ENCODE results near the gene NEUROD2. TPM values are rescaled to one million over a fixed set of nuclear protein-coding genes. Genes with fewer than 3 reads are reported as not detected.

NEUROD2 gene
- polyA plus RNA-seq, 1 donor = 0.01 TPM

DNA sequence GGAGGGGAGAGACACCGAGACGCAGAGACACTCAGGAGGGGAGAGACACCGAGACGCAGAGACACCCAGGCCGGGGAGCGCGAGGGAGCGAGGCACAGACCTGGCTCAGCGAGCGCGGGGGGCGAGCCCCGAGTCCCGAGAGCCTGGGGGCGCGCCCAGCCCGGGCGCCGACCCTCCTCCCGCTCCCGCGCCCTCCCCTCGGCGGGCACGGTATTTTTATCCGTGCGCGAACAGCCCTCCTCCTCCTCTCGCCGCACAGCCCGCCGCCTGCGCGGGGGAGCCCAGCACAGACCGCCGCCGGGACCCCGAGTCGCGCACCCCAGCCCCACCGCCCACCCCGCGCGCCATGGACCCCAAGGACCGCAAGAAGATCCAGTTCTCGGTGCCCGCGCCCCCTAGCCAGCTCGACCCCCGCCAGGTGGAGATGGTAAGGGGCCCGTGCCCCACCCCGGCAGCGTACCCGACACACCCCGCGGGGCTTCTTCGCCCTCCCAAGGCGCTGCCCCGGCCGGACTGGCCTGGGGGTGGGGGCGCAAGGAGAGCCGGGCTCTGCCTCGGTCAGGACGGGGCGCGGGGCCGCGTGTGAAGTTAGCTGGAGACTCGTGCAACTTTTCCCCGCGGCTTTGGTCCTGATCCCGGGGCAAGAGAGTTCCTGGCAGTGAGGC is 19.5 kb upstream of the NEUROD2 start:
- Histone ChIP-seq H3K36me3 (ENCODE audit: control insufficient read depth, insufficient read depth, low read length) (no peaks in the 10 kb centered on the region), H3K4me1 (ENCODE audit: control insufficient read depth, insufficient read depth, low read length) (peaks cover 39% of the 10 kb centered on the region), H3K9me3 (ENCODE audit: control insufficient read depth, low read depth, low read length) (no peaks in the 10 kb centered on the region), H3K4me3 (ENCODE audit: low read length) (peak overlapping the region; percentile 51), H3K27ac (ENCODE audit: low read length) (peak overlapping the region; percentile 74), H3K27me3 (ENCODE audit: control insufficient read depth, insufficient read depth, low read length) (peaks cover 16% of the 10 kb centered on the region)
- no peak for DNase-seq
- WGBS (ENCODE audit: insufficient coverage, low lambda C conversion rate) = no CpG with 5 or more reads among the region's 72 CpGs

DNA sequence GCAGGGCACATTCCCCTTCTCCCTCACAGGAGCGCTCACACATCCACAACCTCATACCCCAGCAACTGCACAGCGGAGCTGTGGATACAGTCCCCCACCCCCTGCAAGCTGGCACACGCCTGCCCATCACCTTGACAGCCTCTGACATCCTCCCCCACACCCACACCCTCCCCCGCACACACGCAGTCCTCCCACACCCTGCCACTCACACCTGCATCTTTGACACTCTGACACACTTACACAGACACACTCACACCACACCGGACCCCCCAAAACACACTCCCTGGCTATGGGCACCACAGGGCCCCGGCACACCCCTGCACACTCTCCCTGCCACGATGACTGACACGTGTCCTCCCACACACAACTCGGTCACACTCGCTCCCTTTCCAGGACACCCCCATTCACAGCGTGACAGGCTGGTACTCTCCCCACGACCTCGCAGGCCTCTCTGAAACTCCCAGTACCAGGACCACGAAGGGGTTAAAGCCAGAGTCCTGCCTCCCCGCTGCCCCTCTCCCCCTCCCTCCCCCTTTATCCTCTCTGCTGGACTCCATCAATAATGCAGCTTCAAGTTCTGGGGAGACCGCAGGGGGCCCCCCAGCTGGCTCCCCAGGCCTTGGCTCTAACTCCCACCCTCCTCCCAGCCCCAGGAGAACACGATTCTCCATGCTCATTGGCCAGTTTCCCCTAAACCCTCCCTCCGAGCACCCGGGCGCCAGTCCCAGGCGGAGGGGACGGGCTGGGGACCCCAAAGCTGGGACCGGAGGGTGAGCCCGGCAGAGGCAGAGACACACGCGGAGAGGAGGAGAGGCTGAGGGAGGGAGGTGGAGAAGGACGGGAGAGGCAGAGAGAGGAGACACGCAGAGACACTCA is 18.7 kb upstream of the NEUROD2 start, which contains the start of gene PPP1R1B:
TSS of gene PPP1R1B (plus strand) at position 782 of the 876 bp plus-strand sequence. CDS start 441 bp downstream, outside the sequence.
- no peak for DNase-seq
- no peaks in the 10 kb centered on the region for H3K9me3 ChIP-seq (ENCODE audit: control insufficient read depth, low read depth, low read length)
- no CpG with 5 or more reads among the region's 29 CpGs for WGBS (ENCODE audit: insufficient coverage, low lambda C conversion rate)
- H3K27ac ChIP-seq (ENCODE audit: low read length) = peak within 1 kb of the TSS; percentile 74
- H3K27me3 ChIP-seq (ENCODE audit: control insufficient read depth, insufficient read depth, low read length) = peaks cover 16% of the 10 kb centered on the region
- H3K36me3 ChIP-seq (ENCODE audit: control insufficient read depth, insufficient read depth, low read length) = no peaks in the 10 kb centered on the region
- peak within 1 kb of the TSS; percentile 51 for H3K4me3 ChIP-seq (ENCODE audit: low read length)
- H3K4me1 ChIP-seq (ENCODE audit: control insufficient read depth, insufficient read depth, low read length) = peaks cover 32% of the 10 kb centered on the region

DNA sequence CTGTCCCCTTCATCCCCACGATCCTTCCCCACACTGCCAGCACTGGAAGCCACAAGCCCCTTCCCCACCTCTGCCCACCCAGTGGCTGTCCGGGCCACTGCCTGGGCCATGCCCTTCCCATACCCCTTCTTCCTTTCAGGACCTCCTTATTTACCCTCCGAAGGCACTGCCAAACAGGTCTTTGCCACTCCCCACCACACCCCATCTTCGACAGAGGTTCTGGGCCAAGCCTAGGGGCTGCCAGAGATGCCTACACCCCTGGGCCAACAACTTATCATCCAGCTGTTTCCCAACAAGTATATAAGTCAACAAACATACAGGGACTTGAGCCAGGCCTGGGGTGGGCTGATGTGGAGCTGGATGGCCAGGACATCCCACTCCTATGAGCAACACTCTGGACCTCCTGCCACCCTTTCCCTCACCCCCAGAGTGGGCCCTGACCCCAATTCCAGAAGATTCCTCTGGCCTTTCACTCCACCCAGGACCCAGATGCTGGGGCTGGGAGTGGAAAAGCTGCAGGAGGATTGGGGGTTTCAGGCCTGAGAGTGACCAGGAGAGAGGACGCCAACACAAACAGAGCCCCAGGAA is 17.6 kb upstream of the NEUROD2 start:
- no peak for DNase-seq
- no CpG with 5 or more reads among the region's 5 CpGs for WGBS (ENCODE audit: insufficient coverage, low lambda C conversion rate)
- H3K4me3 ChIP-seq (ENCODE audit: low read length) = no peak overlapping the region
- H3K27me3 ChIP-seq (ENCODE audit: control insufficient read depth, insufficient read depth, low read length) = peaks cover 16% of the 10 kb centered on the region
- no peaks in the 10 kb centered on the region for H3K36me3 ChIP-seq (ENCODE audit: control insufficient read depth, insufficient read depth, low read length)
- peaks cover 27% of the 10 kb centered on the region for H3K4me1 ChIP-seq (ENCODE audit: control insufficient read depth, insufficient read depth, low read length)
- H3K27ac ChIP-seq (ENCODE audit: low read length) = no peak overlapping the region
- H3K9me3 ChIP-seq (ENCODE audit: control insufficient read depth, low read depth, low read length) = no peaks in the 10 kb centered on the region

DNA sequence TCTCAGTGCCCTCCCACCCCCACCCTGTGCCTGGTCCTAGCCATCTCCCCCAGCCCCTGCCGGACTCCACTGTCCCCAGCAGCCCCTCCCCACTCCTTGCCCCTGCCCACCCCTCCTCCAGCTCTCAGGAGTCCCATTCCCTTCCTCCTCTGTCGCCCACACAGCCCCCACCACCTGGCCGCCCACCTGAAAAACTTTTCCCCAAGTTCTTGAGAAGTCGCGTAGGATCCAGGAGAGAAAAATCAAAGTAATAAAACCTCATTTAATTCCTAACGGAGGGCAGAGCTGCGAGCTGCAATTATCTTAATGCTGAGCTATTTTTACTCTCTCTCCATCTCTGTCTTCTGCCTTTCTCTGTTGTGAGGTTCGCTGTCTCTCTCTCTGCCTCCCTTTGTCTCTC is 16.6 kb upstream of the NEUROD2 start:
- Histone ChIP-seq H3K36me3 (ENCODE audit: control insufficient read depth, insufficient read depth, low read length) (no peaks in the 10 kb centered on the region), H3K4me3 (ENCODE audit: low read length) (no peak overlapping the region), H3K4me1 (ENCODE audit: control insufficient read depth, insufficient read depth, low read length) (peaks cover 29% of the 10 kb centered on the region), H3K9me3 (ENCODE audit: control insufficient read depth, low read depth, low read length) (no peaks in the 10 kb centered on the region), H3K27me3 (ENCODE audit: control insufficient read depth, insufficient read depth, low read length) (peaks cover 16% of the 10 kb centered on the region), H3K27ac (ENCODE audit: low read length) (no peak overlapping the region)
- WGBS (ENCODE audit: insufficient coverage, low lambda C conversion rate) = 100% methylated on average over 4 of the region's 8 CpGs
- no peak for DNase-seq

DNA sequence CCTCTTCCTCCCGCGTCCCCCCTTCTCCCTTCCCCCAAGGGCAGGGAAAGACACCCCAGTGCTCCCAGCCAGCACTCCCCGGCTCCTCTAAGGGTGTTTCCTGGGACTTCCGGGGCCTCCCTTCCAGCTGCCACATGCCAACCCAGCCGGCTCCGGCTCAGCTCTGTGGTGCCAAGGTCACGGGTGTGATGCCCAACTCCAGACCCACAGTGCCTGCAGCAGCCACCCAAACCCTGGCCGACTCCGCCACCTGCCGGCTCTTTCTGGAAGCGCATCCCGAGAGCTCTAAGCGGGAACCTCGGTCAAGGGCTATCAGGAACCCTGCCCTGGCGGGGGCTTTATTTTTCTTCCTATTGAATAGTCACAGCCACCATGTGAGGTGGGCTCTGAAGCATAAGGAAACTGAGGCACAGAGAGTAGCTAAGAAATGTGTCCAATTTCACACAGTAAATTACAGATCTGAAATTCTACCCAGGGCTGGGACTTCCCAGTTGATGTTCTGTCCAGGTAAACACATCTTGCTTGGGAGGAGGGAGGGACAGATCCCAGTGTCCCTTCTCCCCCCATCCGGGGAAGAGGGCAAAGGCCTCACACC is 15.7 kb upstream of the NEUROD2 start:
- WGBS (ENCODE audit: insufficient coverage, low lambda C conversion rate) = no CpG with 5 or more reads among the region's 16 CpGs
- Histone ChIP-seq H3K27ac (ENCODE audit: low read length) (no peak overlapping the region), H3K36me3 (ENCODE audit: control insufficient read depth, insufficient read depth, low read length) (no peaks in the 10 kb centered on the region), H3K4me3 (ENCODE audit: low read length) (no peak overlapping the region), H3K27me3 (ENCODE audit: control insufficient read depth, insufficient read depth, low read length) (peaks cover 16% of the 10 kb centered on the region), H3K9me3 (ENCODE audit: control insufficient read depth, low read depth, low read length) (no peaks in the 10 kb centered on the region), H3K4me1 (ENCODE audit: control insufficient read depth, insufficient read depth, low read length) (peaks cover 20% of the 10 kb centered on the region)
- DNase-seq = peak in 1 of 2 donors; percentile 53

DNA sequence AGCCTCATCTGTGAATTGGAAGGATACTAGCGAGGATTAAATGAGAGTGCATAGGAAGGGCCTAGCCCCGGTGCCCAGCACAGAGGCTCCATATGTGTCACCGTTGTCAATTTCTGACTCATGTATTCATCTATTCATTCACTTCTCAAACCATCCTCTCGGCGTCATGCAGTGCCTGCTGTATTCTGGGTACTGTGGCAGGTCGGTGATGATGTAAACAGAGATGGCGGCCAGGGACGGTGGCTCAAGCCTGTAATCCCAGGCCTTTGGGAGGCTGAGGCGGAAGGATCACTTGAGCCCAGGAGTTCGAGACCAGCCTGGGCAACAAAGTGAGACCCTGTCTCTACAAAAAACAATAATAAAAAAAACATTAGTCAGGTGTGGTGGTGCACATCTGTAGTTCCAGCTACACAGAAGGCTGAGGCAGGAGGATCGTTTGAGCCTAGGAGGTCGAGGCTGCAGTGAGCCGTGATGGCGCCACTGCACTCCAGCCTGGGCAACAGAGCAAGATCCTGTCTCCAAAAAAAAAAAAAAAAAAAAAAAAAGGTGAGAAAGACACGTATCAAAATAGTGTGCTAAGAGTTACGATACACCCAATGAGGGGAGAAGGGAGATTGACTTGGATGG is 14.8 kb upstream of the NEUROD2 start:
- Histone ChIP-seq H3K9me3 (ENCODE audit: control insufficient read depth, low read depth, low read length) (no peaks in the 10 kb centered on the region), H3K27me3 (ENCODE audit: control insufficient read depth, insufficient read depth, low read length) (peaks cover 13% of the 10 kb centered on the region), H3K27ac (ENCODE audit: low read length) (no peak overlapping the region), H3K36me3 (ENCODE audit: control insufficient read depth, insufficient read depth, low read length) (no peaks in the 10 kb centered on the region), H3K4me3 (ENCODE audit: low read length) (no peak overlapping the region), H3K4me1 (ENCODE audit: control insufficient read depth, insufficient read depth, low read length) (peaks cover 15% of the 10 kb centered on the region)
- DNase-seq = no peak
- WGBS (ENCODE audit: insufficient coverage, low lambda C conversion rate) = 61% methylated on average over 3 of the region's 16 CpGs

DNA sequence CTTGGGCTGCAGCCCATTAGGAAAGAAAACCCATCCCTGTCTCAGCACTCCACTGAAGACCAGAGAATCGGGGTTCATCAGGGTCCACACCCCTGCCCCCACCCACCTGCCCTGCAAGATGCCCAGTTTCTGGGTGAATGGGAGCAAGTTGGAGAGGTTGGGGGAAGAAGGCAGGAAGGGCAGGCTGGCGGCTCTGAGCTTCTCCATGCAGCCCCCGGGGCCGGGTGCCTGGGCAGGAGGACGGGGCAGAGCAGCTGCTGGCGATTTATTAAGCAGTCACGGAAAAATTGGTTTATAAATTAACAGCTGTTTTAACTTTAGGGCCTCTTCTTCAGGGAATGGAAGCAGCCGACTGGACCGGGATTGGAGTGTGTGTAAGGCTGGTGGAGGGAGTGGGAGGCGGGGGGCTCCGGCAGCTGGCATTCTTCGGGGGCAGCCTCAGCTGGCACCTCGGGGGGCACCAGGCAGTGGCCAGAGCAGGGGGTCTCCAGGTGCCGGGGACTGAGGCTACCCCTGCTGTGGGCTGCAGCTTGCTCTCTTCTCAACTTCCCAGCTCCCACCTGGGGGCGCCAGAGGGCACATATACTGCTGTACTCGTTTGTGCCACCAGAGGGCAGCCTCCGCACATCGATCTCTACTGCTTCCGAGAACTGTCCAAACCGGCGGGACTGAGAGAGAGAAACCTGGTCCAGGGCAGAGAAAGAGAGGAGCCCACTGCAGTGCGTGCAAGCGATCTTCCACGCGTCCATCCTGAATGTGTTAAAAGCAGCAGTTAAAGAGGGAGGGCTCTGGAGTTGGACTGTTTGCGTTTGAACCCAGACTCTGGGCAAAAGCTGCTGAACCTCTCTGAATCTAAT is 14.0 kb upstream of the NEUROD2 start:
- peak; percentile 71 to 77 for DNase-seq
- no CpG with 5 or more reads among the region's 26 CpGs for WGBS (ENCODE audit: insufficient coverage, low lambda C conversion rate)
- peaks cover 17% of the 10 kb centered on the region for H3K4me1 ChIP-seq (ENCODE audit: control insufficient read depth, insufficient read depth, low read length)
- no peaks in the 10 kb centered on the region for H3K36me3 ChIP-seq (ENCODE audit: control insufficient read depth, insufficient read depth, low read length)
- H3K9me3 ChIP-seq (ENCODE audit: control insufficient read depth, low read depth, low read length) = no peaks in the 10 kb centered on the region
- H3K4me3 ChIP-seq (ENCODE audit: low read length) = no peak overlapping the region
- H3K27ac ChIP-seq (ENCODE audit: low read length) = no peak overlapping the region
- peaks cover 19% of the 10 kb centered on the region for H3K27me3 ChIP-seq (ENCODE audit: control insufficient read depth, insufficient read depth, low read length)

DNA sequence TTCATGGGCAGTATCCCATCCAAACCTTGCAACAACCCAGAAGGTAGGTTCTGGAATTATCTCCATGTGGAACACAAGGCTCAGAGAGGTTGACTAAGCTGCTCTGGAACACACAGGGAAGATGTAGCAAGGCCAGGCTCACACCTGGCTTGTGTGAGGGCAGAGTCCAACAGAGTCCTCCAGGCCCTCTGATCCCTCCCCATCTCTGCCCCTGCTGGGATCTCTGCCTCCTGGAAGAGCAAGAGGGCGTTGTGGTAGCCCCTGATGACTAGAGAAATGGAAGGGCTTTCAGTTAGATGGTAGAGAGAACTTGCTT is 12.0 kb upstream of the NEUROD2 start:
- DNase-seq = no peak
- H3K4me3 ChIP-seq (ENCODE audit: low read length) = no peak overlapping the region
- H3K4me1 ChIP-seq (ENCODE audit: control insufficient read depth, insufficient read depth, low read length) = peaks cover 8% of the 10 kb centered on the region
- H3K27me3 ChIP-seq (ENCODE audit: control insufficient read depth, insufficient read depth, low read length) = peaks cover 25% of the 10 kb centered on the region
- H3K36me3 ChIP-seq (ENCODE audit: control insufficient read depth, insufficient read depth, low read length) = no peaks in the 10 kb centered on the region
- no peak overlapping the region for H3K27ac ChIP-seq (ENCODE audit: low read length)
- no peaks in the 10 kb centered on the region for H3K9me3 ChIP-seq (ENCODE audit: control insufficient read depth, low read depth, low read length)
- WGBS (ENCODE audit: insufficient coverage, low lambda C conversion rate) = no CpG with 5 or more reads among the region's 1 CpG

DNA sequence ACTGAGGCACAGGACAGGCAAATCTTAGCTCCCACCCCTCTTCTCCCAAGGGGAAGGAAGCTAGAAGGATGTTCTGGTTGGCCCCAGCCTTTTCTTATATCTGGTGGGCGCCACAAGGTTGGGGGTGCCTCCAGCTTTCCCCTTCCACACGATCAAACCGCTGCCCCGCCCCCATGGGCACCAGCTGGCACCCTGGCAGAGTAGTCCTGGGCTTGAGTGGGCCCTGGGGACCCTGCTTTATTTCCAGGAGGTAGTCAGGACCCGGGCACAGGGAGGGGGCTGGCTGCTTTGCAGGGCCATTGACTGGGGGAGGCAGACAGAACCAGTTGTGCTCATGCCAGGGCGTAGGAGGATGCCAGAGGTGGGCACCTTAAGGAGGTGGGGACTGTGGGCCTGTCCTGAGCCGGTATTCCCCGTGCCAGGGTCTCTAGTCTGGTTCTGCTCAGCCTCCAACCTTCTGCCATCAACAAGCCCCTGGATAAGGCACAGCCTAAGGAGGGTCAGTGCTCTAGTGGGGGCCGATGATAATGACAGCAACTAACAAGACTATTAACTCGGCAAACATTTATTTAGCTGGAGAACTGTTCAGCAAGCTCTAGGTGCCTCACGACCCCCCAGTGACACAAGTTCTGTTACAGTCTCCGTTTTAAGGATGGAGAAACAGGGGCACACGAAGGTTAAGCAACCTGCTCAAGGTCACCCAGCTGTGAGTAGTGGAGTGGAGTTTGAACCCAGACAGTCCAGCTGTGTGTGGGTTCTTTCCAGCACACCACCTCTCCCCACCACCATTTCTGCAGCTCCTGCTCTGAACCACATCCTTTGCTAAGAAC is 11.5 kb upstream of the NEUROD2 start:
- Histone ChIP-seq H3K4me1 (ENCODE audit: control insufficient read depth, insufficient read depth, low read length) (peaks cover 8% of the 10 kb centered on the region), H3K4me3 (ENCODE audit: low read length) (no peak overlapping the region), H3K9me3 (ENCODE audit: control insufficient read depth, low read depth, low read length) (no peaks in the 10 kb centered on the region), H3K36me3 (ENCODE audit: control insufficient read depth, insufficient read depth, low read length) (no peaks in the 10 kb centered on the region), H3K27me3 (ENCODE audit: control insufficient read depth, insufficient read depth, low read length) (peaks cover 29% of the 10 kb centered on the region), H3K27ac (ENCODE audit: low read length) (no peak overlapping the region)
- DNase-seq = no peak
- no CpG with 5 or more reads among the region's 13 CpGs for WGBS (ENCODE audit: insufficient coverage, low lambda C conversion rate)

All from large intestine (tissue), 3 donors.